Transverse colon (tissue), 4 donors: ENCODE measurements around the gene SCGB1A1. TPM values are rescaled to one million over a fixed set of nuclear protein-coding genes. Genes with fewer than 3 reads are reported as not detected.

ENCODE experiments used
- DNase-seq: peaks from one replicate; pipeline ENCODE4 v3.0.0-alpha.2; 2019
- H3K27ac ChIP-seq, 4 donors: fragments of 200-600 bp; sonication (generic); 2 replicates each; pipeline ENCODE4 v1.5.1; 2016 to 2018; ENCODE audit warnings: inconsistent platforms in 4 of 4
- H3K27me3 ChIP-seq: fragments of 200-600 bp; sonication (generic); 2 replicates; pipeline ENCODE4 v1.5.1; 2017; ENCODE audit warnings: inconsistent platforms
- H3K36me3 ChIP-seq, 4 donors: fragments of 200-600 bp; sonication (generic); 2 replicates each; pipeline ENCODE4 v1.5.1; 2017 to 2019; ENCODE audit warnings: inconsistent platforms in 4 of 4
- H3K4me1 ChIP-seq, 4 donors: fragments of 200-600 bp; sonication (generic); 2 replicates each; pipeline ENCODE4 v1.5.1; 2017 to 2020; ENCODE audit warnings: inconsistent platforms in 4 of 4
- H3K4me3 ChIP-seq, 4 donors: fragments of 200-600 bp; sonication (generic); 1 replicate in 1 of 4; 2 replicates in 3 of 4; pipeline versions ENCODE4 v1.5.1 to v1.6.1; 2017 to 2019; ENCODE audit warnings: inconsistent platforms in 4 of 4
- H3K9me3 ChIP-seq, 2 donors: fragments of 200-600 bp; sonication (generic); 2 replicates each; pipeline ENCODE4 v1.5.1; 2017 to 2019; ENCODE audit warnings: inconsistent platforms in 2 of 2
- EP300 ChIP-seq: sonication (generic); formaldehyde crosslinking; IDR thresholded peaks from one replicate; pipeline ENCODE4 v1.6.1; 2017; ENCODE audit warnings: antibody characterized with exemption, low read depth
- POLR2A ChIP-seq: fragments of 450-650 bp; IDR thresholded peaks from one replicate; pipeline ENCODE4 v1.6.1; 2016; ENCODE audit warnings: antibody characterized with exemption, mild to moderate bottlenecking, moderate library complexity
- POLR2AphosphoS5 ChIP-seq, 3 donors: sonication (generic); formaldehyde crosslinking; IDR thresholded peaks; one replicate each; pipeline ENCODE4 v1.6.1; 2016; ENCODE audit warnings: antibody characterized with exemption in 3 of 3
- WGBS, 2 donors: methylation state at CpG; one replicate each; pipeline ENCODE4 v1.1.5; 2018; ENCODE audit warnings: low coverage in 1 of 2; 5-methylcytosine and 5-hydroxymethylcytosine counted together
- in situ Hi-C, 4 donors: fragments of 200-750 bp; cut with MboI; loops; one replicate each; pipeline versions ENCODE4 v1.15.0 to v1.15.1; 2017; ENCODE audit warnings: low sequenced_read_pairs in 3 of 4, low pct_ligation_motif_present in 1 of 4, low pct_unique_long_range_greater_than_20kb in 1 of 4
- intact Hi-C: fragments of 100-400 bp; cut with DNase I; formaldehyde crosslinking; loops from one replicate; pipeline ENCODE4 v1.15.1; 2023; ENCODE audit warnings: low total_unique reads
- total RNA-seq, 4 donors: library from RNA; depleted of rRNA; stranded (reverse); fragments of >200 nt; gene quantifications; one replicate each; pipeline ENCODE4 v1.1.0, GENCODE V29; 2016
- TF ChIP-seq, protein P1 (sequence below), 5 experiments: fragments of 200-600 bp in 3 of 5; fragments of 450-650 bp in 2 of 5; sonication (generic) in 3 of 5; IDR thresholded peaks; 1 replicate in 2 of 5; 2 replicates in 3 of 5; pipeline ENCODE4 v1.5.1; 2016 to 2017; ENCODE audit warnings: antibody characterized with exemption in 5 of 5, inconsistent platforms in 3 of 5, mild to moderate bottlenecking in 2 of 5, moderate library complexity in 1 of 5

SCGB1A1 gene
- total RNA-seq, 4 donors from 2014 or later: not detected

DNA sequence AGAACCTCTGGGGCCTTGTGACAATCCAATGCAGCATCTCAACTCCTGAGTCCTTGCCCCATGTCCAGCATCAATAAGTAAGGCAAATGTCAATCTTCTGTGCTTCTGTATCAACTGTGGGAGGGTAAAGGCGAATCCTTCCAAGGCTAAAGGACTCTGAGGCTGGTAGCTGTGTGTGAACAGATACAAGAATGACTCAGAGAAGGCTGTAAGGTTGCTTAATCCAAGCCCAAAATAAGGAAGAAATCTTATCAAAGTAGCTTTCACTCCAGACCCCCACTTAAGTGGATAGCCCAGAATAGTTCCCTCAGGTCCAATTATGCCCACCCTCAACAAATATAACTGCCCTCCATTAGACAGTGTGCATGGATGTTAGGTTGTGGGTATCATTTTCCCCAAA, 28.1 kb upstream of the SCGB1A1 start:
- Histone ChIP-seq H3K4me1 (peaks cover 4 to 10% (median 5%) of the 10 kb centered on the region in 4 donors), H3K9me3 (no peaks in the 10 kb centered on the region), H3K27ac (no peak overlapping the region), H3K36me3 (no peaks in the 10 kb centered on the region), H3K27me3 (no peaks in the 10 kb centered on the region), H3K4me3 (no peak overlapping the region)
- intact Hi-C loops: loop anchor here (10.0 kb wide), 2 partner anchors 154 to 294 kb away; partner anchors contain the start of genes AHNAK and LRRN4CL
- TF ChIP-seq EP300 (no peak), POLR2A (no peak), POLR2AphosphoS5 (IDR thresholded peaks at IDR 0.05) (no peak)
- TF ChIP-seq, protein P1, sequence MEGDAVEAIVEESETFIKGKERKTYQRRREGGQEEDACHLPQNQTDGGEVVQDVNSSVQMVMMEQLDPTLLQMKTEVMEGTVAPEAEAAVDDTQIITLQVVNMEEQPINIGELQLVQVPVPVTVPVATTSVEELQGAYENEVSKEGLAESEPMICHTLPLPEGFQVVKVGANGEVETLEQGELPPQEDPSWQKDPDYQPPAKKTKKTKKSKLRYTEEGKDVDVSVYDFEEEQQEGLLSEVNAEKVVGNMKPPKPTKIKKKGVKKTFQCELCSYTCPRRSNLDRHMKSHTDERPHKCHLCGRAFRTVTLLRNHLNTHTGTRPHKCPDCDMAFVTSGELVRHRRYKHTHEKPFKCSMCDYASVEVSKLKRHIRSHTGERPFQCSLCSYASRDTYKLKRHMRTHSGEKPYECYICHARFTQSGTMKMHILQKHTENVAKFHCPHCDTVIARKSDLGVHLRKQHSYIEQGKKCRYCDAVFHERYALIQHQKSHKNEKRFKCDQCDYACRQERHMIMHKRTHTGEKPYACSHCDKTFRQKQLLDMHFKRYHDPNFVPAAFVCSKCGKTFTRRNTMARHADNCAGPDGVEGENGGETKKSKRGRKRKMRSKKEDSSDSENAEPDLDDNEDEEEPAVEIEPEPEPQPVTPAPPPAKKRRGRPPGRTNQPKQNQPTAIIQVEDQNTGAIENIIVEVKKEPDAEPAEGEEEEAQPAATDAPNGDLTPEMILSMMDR (IDR thresholded peaks at IDR 0.05): no peak
- DNase-seq: no peak
- in situ Hi-C loops: loop anchor here (10.0 to 25.0 kb wide), 4 partner anchors 297 to 497 kb away; partner anchors contain the start of genes LRRN4CL (in 1 of the 4), SLC3A2 (in 1 of the 4) and UBXN1 (in 1 of the 4)
- WGBS, 2 donors: 78% methylated on average over 1 of the region's 1 CpG; no CpG with 5 or more reads in 1 of the 2 donors

DNA sequence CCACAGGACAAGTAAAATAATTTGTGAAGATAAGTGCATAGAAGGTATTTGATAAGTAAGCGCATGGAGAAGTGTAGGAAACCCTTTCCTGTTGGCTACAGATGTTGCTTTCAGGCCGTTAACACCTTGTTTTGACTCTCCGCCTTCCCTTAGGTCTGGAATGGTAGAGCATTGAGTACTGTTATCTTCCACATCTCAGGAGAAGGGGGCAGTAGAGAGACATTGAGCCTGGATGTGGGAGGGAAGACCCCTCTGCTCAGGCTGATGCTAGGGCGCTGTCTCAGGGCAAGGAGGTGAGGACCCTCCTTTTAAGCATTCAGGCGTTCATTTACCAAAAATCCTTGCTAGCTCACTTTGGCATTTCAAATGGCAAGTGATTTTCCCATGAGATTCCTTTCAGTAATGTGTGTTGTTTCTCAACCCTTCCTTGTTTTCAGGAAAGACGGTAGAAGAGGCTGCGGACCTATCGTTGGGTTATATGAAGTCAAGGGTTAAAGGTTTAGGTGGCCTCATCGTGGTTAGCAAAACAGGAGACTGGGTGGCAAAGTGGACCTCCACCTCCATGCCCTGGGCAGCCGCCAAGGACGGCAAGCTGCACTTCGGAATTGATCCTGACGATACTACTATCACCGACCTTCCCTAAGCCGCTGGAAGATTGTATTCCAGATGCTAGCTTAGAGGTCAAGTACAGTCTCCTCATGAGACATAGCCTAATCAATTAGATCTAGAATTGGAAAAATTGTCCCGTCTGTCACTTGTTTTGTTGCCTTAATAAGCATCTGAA, 27.0 kb upstream of the SCGB1A1 start:
- Histone ChIP-seq H3K4me1 (peaks cover 4 to 18% (median 5%) of the 10 kb centered on the region in 4 donors), H3K4me3 (no peak overlapping the region), H3K27ac (no peak overlapping the region), H3K9me3 (no peaks in the 10 kb centered on the region), H3K36me3 (no peaks in the 10 kb centered on the region), H3K27me3 (no peaks in the 10 kb centered on the region)
- intact Hi-C loops (loop anchor here (10.0 kb wide), 2 partner anchors 153 to 293 kb away; partner anchors contain the start of genes AHNAK and LRRN4CL), in situ Hi-C loops (loop anchor here (10.0 to 25.0 kb wide), 4 partner anchors 295 to 495 kb away; partner anchors contain the start of genes LRRN4CL (in 1 of the 4), SLC3A2 (in 1 of the 4) and UBXN1 (in 1 of the 4))
- DNase-seq: no peak
- TF ChIP-seq, protein P1 (IDR thresholded peaks at IDR 0.05): no peak
- no peak for TF ChIP-seq POLR2A
- TF ChIP-seq EP300: no peak
- TF ChIP-seq POLR2AphosphoS5 (IDR thresholded peaks at IDR 0.05): no peak
- WGBS, 2 donors: 78 to 87% methylated on average over 6 to 16 of the region's 16 CpGs

DNA sequence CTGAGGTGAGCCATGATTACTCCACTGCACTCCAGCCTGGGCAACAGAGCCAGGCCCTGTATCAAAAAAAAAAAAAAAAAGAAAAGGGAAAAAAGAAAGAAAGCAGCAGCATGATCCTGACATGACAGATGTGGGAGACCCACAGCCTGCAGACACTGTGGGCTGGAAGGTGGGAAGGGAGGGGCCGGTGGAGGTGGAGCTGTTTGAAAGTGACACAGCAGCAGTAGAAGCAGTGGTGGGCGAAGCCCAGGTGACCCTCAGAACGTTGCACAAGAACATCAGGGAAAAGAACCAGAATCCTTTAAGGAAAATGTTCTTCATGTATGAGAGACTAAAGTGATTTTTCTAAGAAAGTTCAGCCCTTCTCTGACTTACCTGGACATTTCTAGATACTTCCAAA, 26.3 kb upstream of the SCGB1A1 start:
- no peak for DNase-seq
- H3K27me3 ChIP-seq: no peaks in the 10 kb centered on the region
- H3K36me3 ChIP-seq: no peaks in the 10 kb centered on the region
- H3K4me3 ChIP-seq: no peak overlapping the region
- no peak for TF ChIP-seq EP300
- no peak for TF ChIP-seq POLR2A
- TF ChIP-seq, protein P1 (IDR thresholded peaks at IDR 0.05): no peak
- no peak for TF ChIP-seq POLR2AphosphoS5 (IDR thresholded peaks at IDR 0.05)
- in situ Hi-C loops: loop anchor here (10.0 to 25.0 kb wide), 4 partner anchors 295 to 495 kb away; partner anchors contain the start of genes LRRN4CL (in 1 of the 4), SLC3A2 (in 1 of the 4) and UBXN1 (in 1 of the 4)
- intact Hi-C loops: loop anchor here (10.0 kb wide), 2 partner anchors 152 to 292 kb away; partner anchors contain the start of genes AHNAK and LRRN4CL
- no peak overlapping the region for H3K27ac ChIP-seq
- peaks cover 4 to 21% (median 5%) of the 10 kb centered on the region in 4 donors for H3K4me1 ChIP-seq
- H3K9me3 ChIP-seq: no peaks in the 10 kb centered on the region
- WGBS, 2 donors: 81 to 92% methylated on average over 2 to 3 of the region's 3 CpGs

DNA sequence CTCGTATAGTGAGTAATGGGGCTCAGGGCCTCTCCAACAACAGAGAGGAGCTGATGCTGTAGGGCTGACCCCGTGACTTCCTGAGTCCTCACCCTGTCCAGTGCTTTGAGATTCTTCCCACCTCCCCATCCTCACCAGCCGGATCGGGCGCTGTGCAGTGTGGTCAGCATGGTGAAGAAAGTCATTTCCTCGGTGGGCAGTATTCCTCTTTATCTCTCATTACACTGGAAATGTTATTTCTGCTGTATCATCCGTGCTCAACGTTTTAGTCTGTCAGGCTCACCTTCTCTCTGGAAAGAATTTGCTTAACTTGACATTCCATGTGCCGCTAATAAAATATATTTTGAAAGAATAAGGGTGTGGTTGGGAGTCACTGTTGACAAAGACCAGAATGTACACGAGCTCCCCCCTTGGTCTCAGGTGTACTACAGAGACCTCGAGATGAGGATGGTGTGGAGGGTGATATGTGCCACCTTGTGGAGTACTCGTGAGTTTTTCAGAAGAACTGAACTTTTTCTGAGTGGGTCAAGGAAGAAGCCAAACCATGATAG, 25.7 kb upstream of the SCGB1A1 start:
- no peaks in the 10 kb centered on the region for H3K9me3 ChIP-seq
- 32 to 51% methylated on average over 3 to 12 of the region's 12 CpGs for WGBS, 2 donors
- no peak overlapping the region for H3K4me3 ChIP-seq
- no peaks in the 10 kb centered on the region for H3K36me3 ChIP-seq
- H3K27ac ChIP-seq: no peak overlapping the region
- DNase-seq: no peak
- H3K27me3 ChIP-seq: no peaks in the 10 kb centered on the region
- in situ Hi-C loops: loop anchor here (10.0 to 25.0 kb wide), 4 partner anchors 294 to 494 kb away; partner anchors contain the start of genes LRRN4CL (in 1 of the 4), SLC3A2 (in 1 of the 4) and UBXN1 (in 1 of the 4)
- H3K4me1 ChIP-seq: peaks cover 8 to 26% (median 9%) of the 10 kb centered on the region in 4 donors
- no peak for TF ChIP-seq POLR2AphosphoS5 (IDR thresholded peaks at IDR 0.05)
- TF ChIP-seq, protein P1 (IDR thresholded peaks at IDR 0.05): peak in 3 of 5 experiments; percentile 12 to 28 (median 20)
- intact Hi-C loops: loop anchor here (10.0 kb wide), 2 partner anchors 152 to 292 kb away; partner anchors contain the start of genes AHNAK and LRRN4CL
